Measurements from ENCODE around the gene MPP1.

- no peak for TF ChIP-seq YY1 (IDR thresholded peaks at IDR 0.05; ENCODE audit: low read depth)
- TF ChIP-seq POLR2AphosphoS5 (IDR thresholded peaks at IDR 0.05; ENCODE audit: low read depth, low read length), result no peak
These were observed 28.5 kb upstream of the MPP1 start for GRCh38 chrX:154833746-154834274.

Data from SK-N-SH (cell line).